Prostate gland (tissue), 2 donors: ENCODE measurements around the gene GRK4. TPM values are rescaled to one million over a fixed set of nuclear protein-coding genes. Genes with fewer than 3 reads are reported as not detected.
"Not testable (repeated sequence)": the region's sequence is repeated elsewhere in the genome, so short reads cannot be mapped to it uniquely, and the experiment has no call there.

Experiments used
- DNase-seq: peaks from one replicate; pipeline ENCODE4 v3.0.0-alpha.2; 2019; ENCODE audit warnings: low spot score
- H3K27ac ChIP-seq, 2 donors: fragments of 200-600 bp; sonication (generic); 2 replicates each; pipeline ENCODE4 v1.5.1; 2017 to 2019
- H3K27me3 ChIP-seq: fragments of 200-600 bp; sonication (generic); replicated peaks from 2 replicates; pipeline ENCODE4 v1.5.1; 2019; ENCODE audit not compliant: insufficient read depth
- H3K36me3 ChIP-seq, 2 donors: fragments of 200-600 bp; sonication (generic); 1 replicate in 1 of 2; 2 replicates in 1 of 2; pipeline versions ENCODE4 v1.5.1 to v1.8.1; 2017 to 2019
- H3K4me1 ChIP-seq: fragments of 200-600 bp; sonication (generic); replicated peaks from 2 replicates; pipeline ENCODE4 v1.5.1; 2019
- H3K4me3 ChIP-seq, 2 donors: fragments of 200-600 bp; sonication (generic); 2 replicates each; pipeline ENCODE4 v1.5.1; 2017 to 2019
- H3K9me3 ChIP-seq: fragments of 200-600 bp; sonication (generic); 2 replicates; pipeline ENCODE4 v1.5.1; 2017
- POLR2A ChIP-seq: fragments of 450-650 bp; IDR thresholded peaks from one replicate; pipeline ENCODE4 v1.6.1; 2016; ENCODE audit warnings: antibody characterized with exemption, mild to moderate bottlenecking
- POLR2AphosphoS5 ChIP-seq: sonication (generic); formaldehyde crosslinking; IDR thresholded peaks from one replicate; pipeline ENCODE4 v1.6.1; 2017; ENCODE audit warnings: antibody characterized with exemption
- WGBS: methylation state at CpG from one replicate; pipeline ENCODE4 v1.1.5; 2018; 5-methylcytosine and 5-hydroxymethylcytosine counted together
- intact Hi-C: fragments of 100-400 bp; cut with DNase I; formaldehyde crosslinking; loops from one replicate; pipeline ENCODE4 v1.14.2; 2022
- total RNA-seq, 2 donors: library from RNA; depleted of rRNA; stranded (reverse); fragments of >200 nt; gene quantifications; one replicate each; pipeline ENCODE4 v1.1.0, GENCODE V29; 2016
- TF ChIP-seq, protein P1 (sequence below), 4 experiments: fragments of 200-600 bp in 2 of 4; fragments of 450-650 bp in 2 of 4; sonication (generic) in 2 of 4; IDR thresholded peaks; 1 replicate in 3 of 4; 2 replicates in 1 of 4; pipeline ENCODE4 v1.5.1; 2016 to 2019; ENCODE audit warnings: antibody characterized with exemption in 4 of 4, mild to moderate bottlenecking in 2 of 4, moderate library complexity in 2 of 4

The GRK4 gene
- total RNA-seq, 2 donors from 2014 or later, result 3.4 to 18.9 TPM

DNA sequence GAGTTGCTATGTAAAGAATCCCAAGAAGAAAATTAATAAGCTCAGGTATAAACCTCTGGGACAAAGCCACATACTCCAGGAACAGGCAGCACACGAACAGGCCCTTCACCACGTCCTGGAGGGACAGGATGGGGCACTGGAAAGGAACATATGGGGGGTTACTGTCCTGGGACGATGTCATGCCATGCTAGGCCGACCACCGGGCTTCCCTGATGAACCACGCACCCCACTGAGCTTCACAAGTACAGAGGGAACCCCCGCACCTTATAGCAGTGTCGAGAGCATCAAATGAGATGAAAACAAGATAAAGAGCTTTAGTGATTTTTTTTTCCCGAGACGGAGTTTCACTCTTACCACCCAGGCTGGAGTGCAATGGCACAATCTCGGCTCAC lies 19.3 kb upstream of the GRK4 start:
- WGBS, result 75% methylated on average over 11 of the region's 11 CpGs
- H3K36me3 ChIP-seq, result peaks cover 14 to 40% of the 10 kb centered on the region in 2 donors

DNA sequence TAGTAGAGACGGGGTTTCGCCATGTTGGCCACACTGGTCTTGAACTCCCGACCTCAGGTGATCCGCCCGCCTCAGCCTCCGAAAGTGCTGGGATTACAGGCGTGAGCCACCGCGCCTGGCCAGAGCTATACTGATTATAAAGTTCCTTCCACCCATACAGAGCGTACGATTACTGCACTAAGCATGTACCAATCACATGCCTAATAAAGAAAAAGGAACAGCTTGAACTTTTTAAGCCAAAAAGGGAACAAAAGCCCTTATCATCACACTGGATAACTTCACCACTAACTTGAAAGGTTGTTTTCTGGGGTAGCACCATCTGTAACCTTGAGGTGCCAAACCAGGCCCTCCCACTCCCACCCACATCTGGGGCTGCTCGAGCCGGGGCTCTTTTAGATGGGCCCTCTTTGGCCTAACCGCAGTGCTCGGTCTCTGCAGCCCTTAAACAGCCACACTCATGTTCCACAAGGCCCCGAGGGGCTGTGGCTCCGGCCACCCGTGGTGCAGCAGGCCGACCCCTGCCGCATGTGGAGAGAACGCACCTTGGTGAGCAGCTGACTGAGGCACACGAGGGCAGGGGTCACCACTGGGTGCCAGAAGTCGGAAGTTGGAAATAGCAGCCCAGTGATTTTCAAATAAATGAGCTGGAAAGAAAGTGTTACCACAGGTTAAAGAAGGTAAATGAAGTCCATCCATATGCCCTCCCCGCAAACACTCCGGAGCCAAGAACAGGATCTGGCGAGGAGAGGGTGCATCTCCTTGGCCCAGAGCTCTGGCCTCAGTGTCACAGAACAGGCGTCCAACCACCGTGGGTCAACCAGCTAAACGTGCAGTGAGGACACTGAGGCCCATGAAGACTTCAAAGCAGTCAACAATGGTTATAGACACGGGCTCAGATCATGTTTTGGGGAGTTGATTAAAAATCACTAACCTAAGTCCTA lies 18.5 kb upstream of the GRK4 start:
- intact Hi-C loops, result no loop called here
- 84% methylated on average over 30 of the region's 30 CpGs for WGBS
- H3K27ac ChIP-seq, result no peak overlapping the region
- H3K9me3 ChIP-seq, result no peaks in the 10 kb centered on the region
- no peak for DNase-seq
- no peaks in the 10 kb centered on the region for H3K4me1 ChIP-seq
- H3K4me3 ChIP-seq, result no peak overlapping the region
- TF ChIP-seq, protein P1, sequence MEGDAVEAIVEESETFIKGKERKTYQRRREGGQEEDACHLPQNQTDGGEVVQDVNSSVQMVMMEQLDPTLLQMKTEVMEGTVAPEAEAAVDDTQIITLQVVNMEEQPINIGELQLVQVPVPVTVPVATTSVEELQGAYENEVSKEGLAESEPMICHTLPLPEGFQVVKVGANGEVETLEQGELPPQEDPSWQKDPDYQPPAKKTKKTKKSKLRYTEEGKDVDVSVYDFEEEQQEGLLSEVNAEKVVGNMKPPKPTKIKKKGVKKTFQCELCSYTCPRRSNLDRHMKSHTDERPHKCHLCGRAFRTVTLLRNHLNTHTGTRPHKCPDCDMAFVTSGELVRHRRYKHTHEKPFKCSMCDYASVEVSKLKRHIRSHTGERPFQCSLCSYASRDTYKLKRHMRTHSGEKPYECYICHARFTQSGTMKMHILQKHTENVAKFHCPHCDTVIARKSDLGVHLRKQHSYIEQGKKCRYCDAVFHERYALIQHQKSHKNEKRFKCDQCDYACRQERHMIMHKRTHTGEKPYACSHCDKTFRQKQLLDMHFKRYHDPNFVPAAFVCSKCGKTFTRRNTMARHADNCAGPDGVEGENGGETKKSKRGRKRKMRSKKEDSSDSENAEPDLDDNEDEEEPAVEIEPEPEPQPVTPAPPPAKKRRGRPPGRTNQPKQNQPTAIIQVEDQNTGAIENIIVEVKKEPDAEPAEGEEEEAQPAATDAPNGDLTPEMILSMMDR (IDR thresholded peaks at IDR 0.05), result no peak
- no peak for TF ChIP-seq POLR2A
- no peak for TF ChIP-seq POLR2AphosphoS5
- no peaks in the 10 kb centered on the region for H3K27me3 ChIP-seq
- H3K36me3 ChIP-seq, result peaks cover 14 to 38% of the 10 kb centered on the region in 2 donors

More for the DNA sequence above, 19.3 kb upstream of the GRK4 start:
- no peaks in the 10 kb centered on the region for H3K27me3 ChIP-seq
- no peaks in the 10 kb centered on the region for H3K4me1 ChIP-seq
- no peaks in the 10 kb centered on the region for H3K9me3 ChIP-seq
- no peak overlapping the region for H3K27ac ChIP-seq
- DNase-seq, result no peak
- no peak for TF ChIP-seq POLR2AphosphoS5
- TF ChIP-seq, protein P1 (IDR thresholded peaks at IDR 0.05), result no peak
- no peak for TF ChIP-seq POLR2A
- H3K4me3 ChIP-seq, result no peak overlapping the region
- intact Hi-C loops, result no loop called here

DNA sequence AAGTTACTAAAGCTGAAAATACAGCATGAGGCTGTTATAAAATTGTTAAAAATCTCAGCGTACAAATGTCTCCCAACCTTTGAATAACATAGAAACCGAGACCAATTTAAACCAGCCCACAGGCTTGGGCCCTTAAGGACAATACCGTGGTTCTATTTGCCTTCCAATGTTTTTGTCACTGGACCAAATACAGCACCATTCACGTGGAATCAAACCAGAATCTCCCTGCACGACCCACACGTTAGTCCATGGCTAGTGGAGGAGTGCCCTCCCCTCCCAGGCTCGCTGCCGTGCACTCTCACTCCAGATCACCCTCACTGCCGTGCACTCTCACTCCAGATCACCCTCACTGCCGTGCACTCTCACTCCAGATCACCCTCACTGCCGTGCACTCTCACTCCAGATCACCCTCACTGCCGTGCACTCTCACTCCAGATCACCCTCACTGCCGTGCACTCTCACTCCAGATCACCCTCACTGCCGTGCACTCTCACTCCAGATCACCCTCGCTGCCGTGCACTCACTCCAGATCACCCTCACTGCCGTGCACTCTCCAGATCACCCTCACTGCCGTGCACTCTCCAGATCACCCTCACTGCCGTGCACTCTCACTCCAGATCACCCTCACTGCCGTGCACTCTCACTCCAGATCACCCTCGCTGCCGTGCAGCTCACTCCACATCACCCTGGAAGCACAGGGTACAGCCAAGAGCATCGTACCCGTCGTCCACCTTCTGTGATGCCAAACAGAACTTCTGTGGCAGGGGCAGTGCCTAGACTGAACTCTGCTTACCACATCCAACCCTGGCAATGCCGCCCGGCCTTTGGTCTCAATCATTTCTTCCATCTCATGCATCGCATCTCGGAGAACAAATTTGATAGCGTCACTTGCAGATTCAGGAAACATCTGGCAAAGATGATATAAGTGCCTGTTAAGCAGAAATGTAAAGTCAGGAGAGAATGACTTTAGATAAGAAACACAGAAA lies 17.5 kb upstream of the GRK4 start:
- H3K27me3 ChIP-seq, H3K4me1 ChIP-seq, intact Hi-C loops, H3K9me3 ChIP-seq, H3K4me3 ChIP-seq, DNase-seq, H3K27ac ChIP-seq: not testable (repeated sequence)
- 90% methylated on average over 28 of the region's 30 CpGs for WGBS
- peaks cover 17 to 42% of the 10 kb centered on the region in 2 donors for H3K36me3 ChIP-seq

DNA sequence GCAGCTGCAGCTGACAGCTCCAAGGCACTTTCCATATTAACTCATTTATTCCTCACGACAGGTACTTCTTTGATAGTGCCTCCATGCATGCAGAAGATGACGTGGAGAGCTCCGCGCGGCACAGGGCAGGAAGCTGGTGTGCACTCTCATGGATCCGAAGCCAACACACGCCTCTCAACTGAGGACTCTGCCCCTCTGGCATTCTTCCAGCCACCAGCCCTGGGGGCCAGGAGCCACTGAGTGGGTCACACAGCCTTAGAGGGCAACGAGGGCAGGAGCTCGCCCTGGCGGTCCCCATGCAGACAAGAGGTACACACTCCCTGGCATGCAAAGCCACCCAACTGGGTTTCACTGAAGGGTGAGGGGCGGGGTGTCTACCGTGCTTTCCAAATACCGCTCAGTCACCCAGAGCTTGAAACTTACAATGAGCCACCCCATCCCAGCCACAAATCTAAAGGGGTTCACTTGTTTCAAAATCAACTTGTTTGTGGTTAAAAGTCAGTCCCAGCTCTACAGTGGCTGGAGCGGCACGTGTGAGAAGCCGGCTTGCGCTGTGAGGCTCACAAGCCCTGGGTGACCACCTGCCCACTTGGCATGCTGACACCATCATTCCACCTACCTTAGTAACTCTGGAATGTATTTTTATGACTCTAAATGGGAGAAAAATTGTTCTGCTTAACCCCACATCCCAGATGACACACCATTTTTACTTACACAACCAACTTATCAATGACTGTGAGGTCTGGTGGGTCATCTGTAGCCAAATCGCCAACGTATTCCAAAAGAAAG lies 16.4 kb upstream of the GRK4 start:
- no peak for TF ChIP-seq POLR2AphosphoS5
- TF ChIP-seq, protein P1 (IDR thresholded peaks at IDR 0.05), result no peak
- no peak for TF ChIP-seq POLR2A
- H3K4me3 ChIP-seq, result no peak overlapping the region
- H3K9me3 ChIP-seq, result no peaks in the 10 kb centered on the region
- no peak overlapping the region for H3K27ac ChIP-seq
- H3K4me1 ChIP-seq, result no peaks in the 10 kb centered on the region
- WGBS, result 90% methylated on average over 19 of the region's 19 CpGs
- DNase-seq, result no peak
- peaks cover 23 to 38% of the 10 kb centered on the region in 2 donors for H3K36me3 ChIP-seq
- intact Hi-C loops, result no loop called here
- H3K27me3 ChIP-seq, result no peaks in the 10 kb centered on the region
